Inflammatory macrophage (primary cell): ENCODE results near the gene UQCRFS1.
"Not testable (repeated sequence)": the region's sequence is repeated elsewhere in the genome, so short reads cannot be mapped to it uniquely, and the experiment has no call there.

ENCODE experiments used
- DNase-seq, 2 donors: peaks; one replicate each; pipeline ENCODE4 v3.0.0-alpha.2; 2020 to 2022

UQCRFS1 gene

DNA sequence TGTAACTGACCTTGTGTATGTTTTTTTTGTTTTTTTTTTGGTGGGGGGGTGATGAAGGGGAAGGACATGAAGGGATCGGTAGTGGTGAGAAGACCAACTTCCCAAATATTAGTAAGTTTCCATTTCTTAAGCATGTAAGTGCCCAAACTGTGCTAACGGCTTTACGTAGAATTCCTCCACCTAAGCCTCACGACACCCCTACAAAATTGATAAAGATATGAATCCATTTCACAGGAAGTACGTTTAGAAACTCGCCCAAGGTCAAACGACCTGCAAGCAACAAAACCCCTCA, 649 bp downstream of the UQCRFS1 start:
- DNase-seq = peak in 1 of 2 donors; percentile 3

DNA sequence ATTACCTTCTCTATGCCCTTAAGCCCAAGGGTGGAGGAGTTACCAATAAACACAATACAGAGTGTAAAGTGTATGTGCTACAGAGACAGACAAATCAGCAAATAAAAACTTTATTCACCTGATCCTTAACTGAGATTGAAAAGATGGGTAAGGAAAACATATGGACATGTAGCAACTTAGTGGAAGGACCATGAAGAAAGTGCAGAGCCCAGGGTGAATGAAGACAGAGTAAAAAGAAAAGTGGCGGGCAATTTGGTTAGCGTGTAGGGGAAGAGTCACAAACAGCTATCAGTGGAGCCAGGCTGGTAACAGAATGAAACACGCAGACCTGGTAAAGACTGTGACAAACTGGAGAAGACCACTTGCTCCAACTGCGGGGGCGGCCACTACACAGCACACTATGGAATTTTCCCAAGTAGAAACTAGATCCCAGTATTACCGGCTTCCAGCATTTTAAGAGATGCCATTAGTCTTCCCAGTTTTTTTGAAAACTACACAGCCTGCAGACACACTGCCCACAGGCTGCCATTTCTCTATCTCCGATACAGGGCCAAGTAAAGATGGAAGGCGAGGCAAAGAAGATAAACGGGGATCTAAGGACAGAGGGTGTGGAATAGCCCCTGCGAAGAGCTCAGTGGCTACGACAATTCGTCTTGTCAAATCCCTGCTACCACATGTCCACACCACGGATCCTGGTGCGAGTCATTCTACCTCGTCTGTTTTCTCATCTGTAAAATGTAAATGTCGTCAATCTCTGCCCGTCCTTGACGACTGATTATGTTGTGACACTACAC, 1.2 kb downstream of the UQCRFS1 start:
- peak; percentile 12 to 22 for DNase-seq

DNA sequence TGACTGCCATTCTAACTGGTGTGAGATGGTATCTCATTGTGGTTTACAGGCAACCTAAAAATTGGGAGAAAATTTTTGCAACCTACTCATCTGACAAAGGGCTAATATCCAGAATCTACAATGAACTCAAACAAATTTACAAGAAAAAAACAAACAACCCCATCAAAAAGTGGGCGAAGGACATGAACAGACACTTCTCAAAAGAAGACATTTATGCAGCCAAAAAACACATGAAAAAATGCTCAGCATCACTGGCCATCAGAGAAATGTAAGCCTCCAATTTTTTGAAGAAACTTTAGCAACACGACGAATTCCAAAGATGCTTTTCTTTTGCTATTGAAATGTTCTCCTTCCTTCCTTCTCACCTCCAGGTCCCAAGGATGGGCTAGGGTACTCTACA, 1.9 kb downstream of the UQCRFS1 start:
- not testable (repeated sequence) for DNase-seq

DNA sequence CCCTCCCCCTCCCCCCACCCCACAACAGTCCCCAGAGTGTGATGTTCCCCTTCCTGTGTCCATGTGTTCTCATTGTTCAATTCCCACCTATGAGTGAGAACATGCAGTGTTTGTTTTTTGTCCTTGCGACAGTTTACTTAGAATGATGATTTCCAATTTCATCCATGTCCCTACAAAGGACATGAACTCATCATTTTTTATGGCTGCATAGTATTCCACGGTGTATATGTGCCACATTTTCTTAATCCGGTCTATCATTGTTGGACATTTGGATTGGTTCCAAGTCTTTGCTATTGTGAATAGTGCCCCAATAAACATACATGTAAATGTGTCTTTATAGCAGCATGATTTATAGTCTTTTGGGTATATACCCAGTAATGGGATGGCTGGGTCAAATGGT, 2.4 kb downstream of the UQCRFS1 start:
- DNase-seq = not testable (repeated sequence)

DNA sequence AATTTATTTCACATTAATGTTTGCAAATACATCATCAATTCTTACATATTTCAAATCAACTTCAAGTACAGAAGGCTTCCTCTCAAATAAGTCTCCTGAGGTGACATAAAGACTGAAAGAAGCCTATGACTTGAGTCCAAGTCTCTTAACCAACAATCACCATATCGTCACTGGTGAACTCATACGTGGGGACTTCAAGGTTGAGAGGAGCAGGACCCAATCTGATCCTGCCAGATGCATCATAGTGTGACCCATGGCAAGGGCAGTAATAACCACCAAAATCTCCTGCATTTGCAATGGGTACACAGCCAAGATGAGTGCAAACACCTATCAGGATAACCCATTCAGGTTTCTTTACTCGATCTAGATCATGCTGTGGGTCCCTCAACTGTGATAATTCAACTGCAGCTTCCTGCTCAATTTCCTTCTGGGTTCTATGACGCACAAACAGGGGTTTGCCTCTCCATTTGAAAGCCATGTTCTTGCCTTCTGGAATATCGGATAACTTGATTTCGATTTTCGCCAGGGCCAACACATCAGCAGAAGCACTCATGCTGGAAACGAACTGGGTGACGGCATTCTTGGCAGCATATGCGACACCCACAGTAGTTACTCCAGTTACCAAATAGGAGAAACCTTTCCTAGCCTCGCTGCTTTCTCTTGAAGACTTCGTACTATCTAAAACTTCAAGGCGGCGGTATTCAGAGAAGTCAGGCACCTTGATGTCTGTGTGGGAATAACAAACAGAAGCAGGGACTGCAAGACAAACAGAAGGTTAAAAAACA, 5.4 kb downstream of the UQCRFS1 start:
- not testable (repeated sequence) for DNase-seq

DNA sequence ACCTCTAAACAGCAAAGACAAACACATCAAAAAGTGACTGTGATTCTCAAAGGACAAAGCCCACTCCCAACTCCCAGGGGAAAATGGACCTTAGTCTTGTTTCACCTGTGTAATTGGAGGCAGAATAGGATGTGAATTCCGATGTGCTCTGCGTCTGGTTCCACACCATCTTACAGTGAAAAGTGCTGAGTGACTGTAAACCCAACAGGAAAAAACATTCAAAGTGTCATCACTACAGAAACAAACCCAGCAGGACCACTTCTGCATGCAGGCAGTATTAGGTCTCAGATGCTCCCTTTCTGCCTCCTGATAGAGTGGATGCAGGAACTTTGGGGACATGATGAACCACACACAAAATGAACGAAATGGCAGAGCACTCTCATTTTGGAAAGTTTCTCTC, 6.5 kb downstream of the UQCRFS1 start:
- DNase-seq = no peak

DNA sequence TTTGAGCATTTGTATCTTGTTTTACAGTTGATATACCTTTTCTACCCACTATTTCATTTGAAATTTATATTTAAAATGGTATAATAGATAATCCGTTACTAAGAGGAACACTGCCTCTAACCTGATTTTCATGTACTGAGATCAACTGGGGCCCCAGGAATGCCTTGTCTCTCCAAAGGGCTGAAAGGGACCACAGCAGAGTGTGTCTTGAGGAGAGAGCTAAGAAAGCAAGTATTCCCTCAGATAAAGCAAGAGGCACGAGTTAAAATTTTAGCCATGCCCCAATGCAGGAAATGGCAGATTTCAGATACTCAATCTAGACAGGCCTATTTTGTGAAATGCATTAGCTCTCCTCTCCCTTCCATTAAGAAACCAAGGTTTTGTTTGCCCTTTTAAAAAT, 10.7 kb downstream of the UQCRFS1 start:
- no peak for DNase-seq

DNA sequence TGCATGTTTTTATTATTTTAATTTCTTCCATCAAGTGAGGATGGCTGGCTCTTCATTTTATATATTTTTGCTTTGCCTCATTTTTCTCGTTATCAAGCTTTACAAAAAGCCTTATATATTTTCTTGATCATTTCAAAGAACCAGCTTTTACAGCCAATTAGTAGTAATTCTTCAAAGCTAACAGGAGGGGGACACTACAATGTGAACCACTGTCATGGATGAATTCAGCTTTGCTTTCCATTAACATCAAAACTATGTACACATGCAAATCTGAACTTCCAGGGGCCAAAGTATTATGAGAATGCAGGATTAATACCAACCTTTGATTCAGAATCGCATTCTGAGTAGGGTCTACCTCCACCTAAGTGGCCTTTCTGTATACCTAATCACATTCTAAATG, 11.1 kb downstream of the UQCRFS1 start:
- no peak for DNase-seq

DNA sequence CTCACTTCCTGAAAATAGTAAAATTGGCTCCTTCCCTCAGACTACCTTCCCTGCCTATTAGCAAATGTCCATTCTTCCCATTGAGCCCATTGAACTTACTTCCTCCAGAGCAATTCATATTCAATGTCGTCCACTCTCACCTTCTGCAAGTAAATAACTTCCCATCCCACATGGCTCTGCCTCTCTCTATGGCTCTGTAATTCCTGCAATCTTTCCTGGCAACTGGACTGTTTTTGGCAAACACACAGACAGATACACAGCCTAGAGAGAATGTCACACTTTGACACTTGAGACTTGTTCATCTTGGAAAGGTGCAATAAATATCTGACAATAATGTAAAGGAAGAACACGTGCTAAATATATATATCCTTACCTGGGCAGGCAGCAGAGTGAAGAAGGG, 18.3 kb downstream of the UQCRFS1 start:
- no peak for DNase-seq

DNA sequence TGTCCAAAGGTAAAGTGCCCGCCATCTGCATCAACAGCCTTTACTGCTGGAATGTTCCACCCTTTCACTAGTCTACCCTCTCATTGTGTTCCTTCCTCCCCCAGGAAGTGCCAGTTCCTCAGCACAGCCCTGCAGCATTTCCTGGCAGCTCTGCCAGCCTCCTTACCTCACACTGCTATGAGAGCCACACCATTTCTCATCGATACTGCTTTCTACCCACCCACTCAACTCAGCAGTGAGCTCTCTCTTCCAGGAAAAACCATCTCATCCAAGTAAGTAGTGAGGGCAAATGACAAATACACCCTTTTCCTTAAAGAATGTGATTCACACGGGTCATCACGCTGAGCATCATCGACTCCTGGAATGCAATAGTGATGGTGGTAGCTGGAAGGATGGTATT, 19.8 kb downstream of the UQCRFS1 start:
- no peak for DNase-seq

DNA sequence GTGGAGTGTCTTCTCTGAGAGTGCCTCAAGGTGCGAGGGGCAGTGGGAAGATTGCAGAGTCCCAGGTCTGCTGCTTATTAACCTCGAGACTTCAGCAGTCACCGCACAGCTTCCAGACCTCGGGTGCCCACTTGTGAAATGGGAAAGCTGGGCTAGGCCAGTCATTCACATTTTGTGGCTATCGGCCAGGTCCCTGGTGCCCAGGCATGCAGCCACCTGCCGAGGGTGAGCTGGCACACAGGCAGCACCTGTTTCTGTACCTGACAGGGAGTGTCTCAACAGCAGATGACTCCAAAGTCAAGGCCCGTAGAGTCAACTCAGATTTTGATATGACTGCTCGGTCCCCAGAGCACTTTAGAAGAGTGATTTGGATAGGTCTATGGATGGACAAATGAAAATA, 21.9 kb downstream of the UQCRFS1 start:
- no peak for DNase-seq

DNA sequence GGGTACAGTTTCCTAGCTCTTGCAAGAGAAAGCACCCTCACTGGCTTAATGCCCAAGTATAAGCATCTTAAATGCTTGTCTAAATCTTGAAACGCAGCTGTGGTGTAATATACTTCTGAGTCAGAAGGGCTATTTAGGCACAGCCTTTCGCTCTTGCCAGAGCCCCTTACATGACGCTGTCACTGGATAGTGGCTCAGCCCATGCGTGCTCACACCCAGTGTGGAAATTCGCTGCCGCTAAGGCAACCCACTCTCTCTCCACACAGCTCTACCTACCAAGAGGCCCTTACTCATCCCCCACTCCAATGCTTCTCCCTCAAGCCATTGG, 24.0 kb downstream of the UQCRFS1 start:
- DNase-seq = no peak

DNA sequence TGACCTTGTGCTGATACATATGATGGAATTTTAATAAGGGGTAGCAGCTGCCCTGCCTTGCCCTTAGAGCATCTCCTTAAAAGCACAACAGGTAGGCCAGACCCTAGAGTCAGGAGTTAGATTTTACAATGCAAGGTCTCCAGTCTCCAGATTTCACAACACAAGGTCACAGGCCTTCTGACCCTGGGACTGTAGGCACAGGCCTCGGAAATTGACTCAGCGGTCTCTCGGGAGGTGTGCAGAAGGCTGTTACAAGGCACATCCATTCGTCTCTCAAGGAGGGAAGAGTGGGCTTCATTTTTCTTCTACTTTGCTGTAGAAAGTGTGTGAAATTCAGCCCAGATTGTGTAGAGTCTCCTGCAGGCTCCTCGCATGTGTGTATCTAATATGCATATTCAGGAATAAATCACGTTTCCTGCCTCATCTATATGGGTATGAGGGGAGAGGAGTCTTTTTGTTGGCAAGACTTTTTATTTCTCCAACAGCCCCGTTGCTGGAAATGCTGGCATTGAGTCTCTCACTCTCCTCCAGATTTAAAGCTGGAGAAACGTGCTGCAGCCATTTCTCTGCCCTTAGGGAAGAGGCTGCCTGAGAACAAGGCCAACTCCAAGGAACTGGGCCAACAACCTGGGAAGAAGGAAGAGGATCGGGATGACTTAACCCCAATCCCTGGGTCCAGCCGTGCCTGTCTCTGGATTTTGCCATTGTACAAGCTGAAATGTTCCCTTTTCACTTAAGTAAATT, 24.5 kb downstream of the UQCRFS1 start:
- DNase-seq = no peak

DNA sequence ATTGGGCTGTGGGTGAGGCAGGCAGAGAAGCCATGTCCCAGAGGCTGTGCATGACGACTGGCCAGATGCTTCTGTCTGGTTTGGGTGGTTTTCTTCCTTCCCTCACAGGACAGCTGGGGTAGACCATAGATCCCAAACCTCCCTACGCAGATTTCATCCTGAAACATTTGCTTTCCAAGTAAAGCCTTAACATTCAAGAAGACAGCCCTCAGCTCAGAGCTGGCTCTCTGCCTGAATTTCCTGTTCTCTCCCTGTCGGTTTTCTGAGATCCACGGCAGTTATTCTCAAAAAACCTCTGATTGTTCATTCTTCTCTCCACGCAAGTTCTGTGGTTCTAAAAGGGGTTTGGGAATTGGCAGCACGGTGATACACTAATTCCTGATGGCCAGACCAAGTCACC, 25.3 kb downstream of the UQCRFS1 start:
- DNase-seq = no peak

DNA sequence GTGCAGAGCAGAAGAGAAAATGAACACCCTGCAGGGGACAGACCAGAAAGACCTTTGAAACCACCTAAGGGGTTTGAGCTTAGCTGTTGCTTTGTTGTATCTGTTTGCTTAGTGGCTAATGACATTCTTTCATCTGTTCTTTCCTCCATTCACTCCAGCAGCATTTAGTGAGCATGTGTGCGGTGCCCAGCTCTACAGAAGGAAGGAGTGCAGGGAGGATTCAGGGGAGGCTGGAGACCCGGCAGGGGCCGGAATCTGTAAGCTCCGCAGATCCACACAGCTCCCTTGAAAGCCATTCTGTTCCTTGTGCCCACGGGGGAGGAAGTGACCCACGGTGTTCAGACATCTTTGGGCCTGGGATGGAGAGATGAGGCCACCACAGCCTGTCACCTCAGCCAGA, 27.5 kb downstream of the UQCRFS1 start:
- no peak for DNase-seq

DNA sequence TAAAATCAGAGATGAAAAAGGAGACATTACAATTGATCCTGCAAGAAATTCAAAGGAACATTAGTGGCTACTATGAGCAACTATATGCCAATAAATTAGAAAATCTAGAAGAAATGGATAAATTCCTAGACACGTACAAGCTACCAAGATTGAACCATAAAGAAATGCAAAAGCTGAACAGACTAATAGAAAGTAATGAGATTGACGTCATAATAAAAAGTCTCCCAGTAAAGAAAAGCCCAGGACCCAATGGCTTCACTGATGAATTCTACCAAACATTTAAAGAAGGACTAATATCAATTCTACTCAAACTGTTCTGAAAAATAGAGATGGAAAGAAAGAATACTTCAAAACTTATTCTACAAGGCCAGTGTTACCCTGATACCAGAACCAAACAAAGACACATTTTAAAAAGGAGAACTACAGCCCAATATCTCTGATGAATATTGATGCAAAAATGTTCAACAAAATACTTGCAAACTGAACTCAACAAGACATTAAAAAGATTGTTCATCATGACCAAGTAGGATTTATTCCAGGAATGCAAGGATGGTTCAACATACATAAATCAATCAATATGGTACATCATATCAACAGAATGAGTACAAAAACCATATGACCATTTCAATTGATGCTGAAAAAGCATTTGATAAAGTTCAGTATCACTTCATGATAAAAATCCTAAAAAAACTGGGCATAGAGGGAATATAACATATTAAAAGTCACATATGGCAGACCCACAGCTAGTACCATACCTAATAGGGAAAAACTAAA, 35.8 kb downstream of the UQCRFS1 start:
- DNase-seq = no peak

DNA sequence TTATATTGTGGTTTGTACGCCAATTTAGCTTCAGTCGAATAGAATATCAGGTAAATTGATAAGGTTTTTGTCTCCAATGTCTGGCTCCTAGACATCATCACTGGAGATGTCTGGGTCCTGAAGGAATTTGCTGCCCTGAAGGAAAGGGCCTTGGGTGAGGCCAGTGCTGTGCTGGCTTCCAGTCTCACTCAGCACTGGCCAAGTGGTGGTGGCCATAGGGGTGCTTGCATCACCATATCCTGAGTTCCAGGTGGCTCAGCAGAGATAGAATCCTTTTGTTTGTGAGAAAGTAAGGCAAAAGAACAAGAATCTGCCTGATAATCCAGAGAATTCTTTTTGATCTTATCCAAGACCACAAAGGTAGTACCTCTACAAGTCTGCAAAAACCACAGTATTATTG, 39.1 kb downstream of the UQCRFS1 start:
- DNase-seq = no peak

DNA sequence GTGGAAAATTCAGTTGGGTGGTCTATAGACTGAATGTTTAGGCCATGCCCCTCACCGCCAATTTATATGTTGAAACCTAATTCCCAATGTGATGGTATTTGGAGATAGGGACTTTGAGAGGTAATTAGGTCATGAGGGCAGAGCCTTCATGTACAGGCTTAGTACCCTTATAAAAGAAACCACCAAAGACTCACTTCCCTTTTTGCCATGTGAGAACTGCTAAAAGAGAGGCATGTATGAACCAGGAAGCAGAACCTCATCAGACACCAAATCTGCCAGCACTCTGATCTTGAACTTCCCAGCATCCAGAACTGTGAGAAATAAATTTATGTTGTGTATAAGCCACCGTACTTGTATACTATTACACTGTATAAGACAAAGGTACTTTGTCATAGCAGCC, 40.6 kb downstream of the UQCRFS1 start:
- DNase-seq = no peak

DNA sequence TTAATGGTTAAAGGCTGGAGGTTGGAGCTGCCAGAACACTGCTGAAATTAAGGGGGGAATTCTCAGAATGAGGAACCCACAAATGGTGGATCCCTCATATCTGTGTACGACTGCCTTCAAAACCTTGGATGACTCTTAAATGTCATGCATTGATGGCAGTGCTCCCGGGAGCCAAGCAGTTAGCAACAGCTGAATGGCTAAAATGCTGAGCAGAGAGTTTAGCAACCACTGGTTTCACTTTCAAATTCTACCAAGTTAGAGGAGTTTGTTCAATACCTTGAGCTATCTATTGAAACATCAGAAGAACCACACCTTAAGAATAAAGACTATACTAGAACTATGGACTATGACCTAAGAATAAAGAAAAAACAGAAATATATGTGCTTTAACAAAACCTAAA, 41.4 kb downstream of the UQCRFS1 start:
- no peak for DNase-seq

DNA sequence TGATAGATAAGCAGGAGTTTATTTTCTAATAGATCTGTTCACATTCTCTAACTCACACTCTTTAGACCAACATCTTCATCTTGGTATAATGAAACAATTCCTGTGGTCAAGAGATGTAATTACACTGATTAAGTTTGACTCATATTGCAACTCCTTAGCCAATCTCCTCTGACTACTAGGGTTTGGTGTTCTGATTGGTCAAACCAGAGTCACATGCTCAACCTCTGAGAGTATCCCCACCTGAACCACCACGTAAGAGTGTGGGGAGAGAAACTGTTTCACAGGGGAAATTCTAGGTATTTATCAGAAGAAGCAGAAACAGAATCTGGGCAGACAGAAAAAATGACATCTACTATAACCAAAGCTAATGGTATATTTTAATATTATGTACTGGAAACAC, 42.4 kb downstream of the UQCRFS1 start:
- DNase-seq = no peak

DNA sequence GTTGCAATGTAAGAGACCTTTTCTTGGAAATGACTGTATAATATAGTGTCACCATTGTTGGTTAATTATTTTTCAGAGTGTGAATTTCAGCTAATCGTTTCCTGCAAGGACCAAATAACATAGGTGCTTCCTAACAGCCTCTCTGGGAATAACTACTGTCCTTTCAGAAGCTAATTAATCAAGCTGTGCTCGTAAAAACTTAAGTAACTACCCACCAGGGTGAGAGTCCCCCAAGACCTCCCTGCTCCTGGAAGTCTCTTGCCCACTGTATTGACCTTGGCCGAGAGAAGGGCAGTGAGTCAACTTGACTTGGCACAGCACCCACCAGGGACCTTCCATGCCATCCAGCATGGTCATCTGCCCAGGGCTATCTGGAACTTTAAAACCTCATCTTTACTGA, 50.3 kb downstream of the UQCRFS1 start:
- no peak for DNase-seq

DNA sequence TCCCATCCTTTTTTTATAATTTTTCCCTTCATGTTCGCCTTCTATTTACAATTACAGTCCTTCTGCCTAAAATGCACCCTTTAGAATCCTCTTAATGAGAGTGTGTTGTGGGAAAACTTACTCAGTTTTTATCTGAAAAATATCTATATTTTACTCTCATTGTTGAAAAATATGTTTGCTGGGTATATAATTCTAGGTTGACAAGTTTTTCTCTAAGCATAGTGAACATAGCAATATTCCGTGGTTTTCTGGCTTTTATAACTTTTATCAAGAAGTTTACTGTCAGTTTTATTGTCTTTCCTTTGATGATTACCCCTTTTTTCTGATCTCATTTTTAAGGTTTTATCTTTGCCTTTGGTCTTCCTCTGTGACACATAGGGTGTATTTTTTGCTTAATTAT, 57.3 kb downstream of the UQCRFS1 start:
- no peak for DNase-seq
